ENCODE data around the gene SLC35F1. TPM values are rescaled to one million over a fixed set of nuclear protein-coding genes. Genes with fewer than 3 reads are reported as not detected.

The SLC35F1 gene
- total RNA-seq, 1 experiment from 2014 or later, result 0.05 TPM

DNA sequence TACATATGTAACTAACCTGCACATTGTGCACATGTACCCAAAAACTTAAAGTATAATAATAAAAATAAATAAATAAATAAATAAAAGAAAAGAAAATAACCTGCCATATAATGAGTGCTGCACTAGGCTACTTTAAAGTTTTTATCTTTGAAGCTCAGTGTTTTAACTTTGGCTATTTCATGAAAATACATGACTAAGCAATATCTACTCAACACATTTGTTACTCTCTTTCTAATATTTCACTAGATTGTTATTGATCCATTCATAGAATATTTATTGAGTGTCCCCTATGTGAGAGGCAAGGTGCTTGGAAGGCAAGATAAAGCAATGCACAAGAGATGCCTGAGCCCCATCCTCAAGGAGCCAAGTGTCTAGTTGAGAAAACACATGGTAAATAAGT is 221.7 kb downstream of the SLC35F1 start:
- Histone ChIP-seq H3K36me3 (no peaks in the 10 kb centered on the region), H3K27ac (no peak overlapping the region), H3K27me3 (replicated peaks) (0 out of 2 replicates have a peak, but pooled peaks cover 3% of the 10 kb centered on the region), H3K4me3 (no peak overlapping the region), H3K9me3 (replicated peaks) (no peaks in the 10 kb centered on the region), H3K4me1 (replicated peaks) (no peaks in the 10 kb centered on the region)
- DNase-seq (ENCODE audit: low read depth in 1 of 2, low spot score in 2 of 2), result no peak

DNA sequence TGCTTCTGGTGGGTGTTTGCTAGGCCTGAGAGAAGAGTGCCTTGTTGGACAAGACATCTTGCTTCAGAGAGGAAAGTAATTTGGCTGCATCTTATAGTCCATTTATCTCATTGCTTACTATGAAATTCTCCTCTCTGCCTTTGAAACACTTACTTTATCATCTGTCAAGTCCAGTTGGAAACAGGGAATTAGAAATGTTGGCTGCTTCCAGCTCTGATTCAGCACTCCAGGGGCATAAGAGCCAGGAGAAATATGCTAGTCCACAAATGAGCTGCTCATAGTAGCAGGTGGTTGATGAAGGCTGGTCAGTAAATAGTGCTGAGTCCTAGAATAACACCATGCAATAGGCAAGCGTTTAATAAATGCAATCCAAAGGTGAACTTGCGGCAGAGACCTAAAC is 227.1 kb downstream of the SLC35F1 start:
- no peak for DNase-seq (ENCODE audit: low read depth in 1 of 2, low spot score in 2 of 2)
- no peaks in the 10 kb centered on the region for H3K9me3 ChIP-seq (replicated peaks)

DNA sequence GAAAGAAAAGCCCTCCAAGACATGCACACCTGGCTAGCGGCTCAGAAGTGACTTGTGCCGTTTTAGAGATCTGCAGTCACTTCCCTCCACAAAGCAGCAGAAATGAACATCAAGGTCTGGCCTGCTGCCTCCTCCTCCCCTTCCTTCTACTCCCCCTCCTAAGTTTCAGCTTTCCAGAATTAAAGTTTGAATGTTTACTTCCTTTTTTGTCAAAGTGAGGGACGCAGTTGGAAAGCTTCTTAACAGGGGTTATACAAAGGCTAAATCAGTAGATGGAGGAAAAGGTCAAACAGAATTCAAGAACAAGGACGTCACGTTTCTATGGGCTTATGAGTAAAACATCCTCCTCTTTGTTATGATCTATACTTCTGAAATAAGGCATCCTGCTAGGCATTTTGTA is 227.7 kb downstream of the SLC35F1 start:
- no peak for DNase-seq (ENCODE audit: low read depth in 1 of 2, low spot score in 2 of 2)

More for the DNA sequence above, 227.1 kb downstream of the SLC35F1 start:
- Histone ChIP-seq H3K36me3 (no peaks in the 10 kb centered on the region), H3K4me3 (no peak overlapping the region), H3K27me3 (replicated peaks) (0 out of 2 replicates have a peak, but pooled peaks cover 3% of the 10 kb centered on the region), H3K27ac (no peak overlapping the region), H3K4me1 (replicated peaks) (no peaks in the 10 kb centered on the region)

DNA sequence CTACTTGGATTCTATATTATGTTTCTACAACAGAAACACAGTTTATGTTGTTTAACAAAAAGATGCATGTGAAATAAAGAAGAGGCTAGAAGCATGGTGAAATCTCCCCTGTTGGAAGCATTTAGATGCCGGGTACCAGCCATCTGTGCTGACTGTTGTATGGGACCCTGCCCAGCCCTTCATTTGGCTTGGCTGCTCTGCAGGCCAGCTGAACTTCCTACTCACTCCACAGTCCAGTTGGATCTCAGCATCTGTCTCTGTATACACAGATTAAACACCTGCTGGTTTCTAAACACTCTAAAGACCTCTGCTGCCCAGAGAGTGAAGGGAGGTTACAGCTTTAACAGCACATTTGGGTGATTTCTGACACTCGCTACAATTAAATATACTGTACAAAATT is 228.3 kb downstream of the SLC35F1 start:
- H3K4me3 ChIP-seq, result no peak overlapping the region
- 0 out of 2 replicates have a peak, but pooled peaks cover 3% of the 10 kb centered on the region for H3K27me3 ChIP-seq (replicated peaks)
- H3K4me1 ChIP-seq (replicated peaks), result no peaks in the 10 kb centered on the region
- DNase-seq (ENCODE audit: low read depth in 1 of 2, low spot score in 2 of 2), result no peak
- no peak overlapping the region for H3K27ac ChIP-seq
- no peaks in the 10 kb centered on the region for H3K9me3 ChIP-seq (replicated peaks)
- no peaks in the 10 kb centered on the region for H3K36me3 ChIP-seq

More for the DNA sequence above, 227.7 kb downstream of the SLC35F1 start:
- Histone ChIP-seq H3K27ac (no peak overlapping the region), H3K27me3 (replicated peaks) (0 out of 2 replicates have a peak, but pooled peaks cover 3% of the 10 kb centered on the region), H3K9me3 (replicated peaks) (no peaks in the 10 kb centered on the region), H3K4me1 (replicated peaks) (no peaks in the 10 kb centered on the region), H3K36me3 (no peaks in the 10 kb centered on the region), H3K4me3 (no peak overlapping the region)

DNA sequence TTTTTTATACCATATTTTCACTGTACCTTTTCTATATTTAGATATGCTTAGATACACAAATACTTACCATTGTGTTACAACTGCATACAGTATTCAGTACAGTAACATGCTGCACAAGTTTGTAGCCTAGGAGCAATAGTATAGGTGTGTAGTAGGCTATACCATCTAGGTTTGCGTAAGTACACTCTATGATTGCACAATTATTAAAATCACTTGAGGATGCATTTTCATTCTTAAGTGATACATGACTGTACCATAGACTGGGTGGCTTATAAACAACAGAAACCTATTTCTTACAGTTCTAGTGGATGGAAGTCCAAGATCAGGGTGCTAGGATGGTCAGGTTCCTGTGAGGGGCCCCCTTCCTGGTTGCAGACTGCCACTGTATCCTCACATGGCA is 234.1 kb downstream of the SLC35F1 start:
- DNase-seq (ENCODE audit: low read depth in 1 of 2, low spot score in 2 of 2), result no peak
- H3K36me3 ChIP-seq, result no peaks in the 10 kb centered on the region
- H3K27me3 ChIP-seq (replicated peaks), result no peaks in the 10 kb centered on the region
- no peak overlapping the region for H3K27ac ChIP-seq
- no peaks in the 10 kb centered on the region for H3K4me1 ChIP-seq (replicated peaks)
- H3K4me3 ChIP-seq, result no peak overlapping the region
- no peaks in the 10 kb centered on the region for H3K9me3 ChIP-seq (replicated peaks)

DNA sequence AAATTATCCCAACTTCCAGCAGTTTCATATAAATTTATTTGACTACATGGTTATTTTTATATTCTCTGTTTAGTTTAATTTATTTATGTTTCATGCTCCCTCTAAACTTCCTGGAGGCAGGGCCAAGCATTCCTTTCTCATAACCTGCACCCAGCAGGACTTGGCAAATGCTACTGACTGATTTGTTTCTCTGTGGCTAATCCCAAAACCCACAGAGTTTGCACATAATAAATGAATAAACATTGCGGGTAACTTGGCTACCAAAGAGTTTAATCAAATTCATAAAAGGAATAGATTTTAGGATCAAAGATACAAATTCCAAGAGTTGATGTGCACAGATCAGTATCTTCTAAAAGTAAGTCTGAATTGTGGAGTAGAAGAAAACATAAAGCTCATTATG is 239.5 kb downstream of the SLC35F1 start:
- no peaks in the 10 kb centered on the region for H3K4me1 ChIP-seq (replicated peaks)
- H3K4me3 ChIP-seq, result no peak overlapping the region
- no peak overlapping the region for H3K27ac ChIP-seq
- H3K27me3 ChIP-seq (replicated peaks), result 0 out of 2 replicates have a peak, but pooled peaks cover 2% of the 10 kb centered on the region
- no peaks in the 10 kb centered on the region for H3K9me3 ChIP-seq (replicated peaks)
- no peak for DNase-seq (ENCODE audit: low read depth in 1 of 2, low spot score in 2 of 2)
- H3K36me3 ChIP-seq, result no peaks in the 10 kb centered on the region

DNA sequence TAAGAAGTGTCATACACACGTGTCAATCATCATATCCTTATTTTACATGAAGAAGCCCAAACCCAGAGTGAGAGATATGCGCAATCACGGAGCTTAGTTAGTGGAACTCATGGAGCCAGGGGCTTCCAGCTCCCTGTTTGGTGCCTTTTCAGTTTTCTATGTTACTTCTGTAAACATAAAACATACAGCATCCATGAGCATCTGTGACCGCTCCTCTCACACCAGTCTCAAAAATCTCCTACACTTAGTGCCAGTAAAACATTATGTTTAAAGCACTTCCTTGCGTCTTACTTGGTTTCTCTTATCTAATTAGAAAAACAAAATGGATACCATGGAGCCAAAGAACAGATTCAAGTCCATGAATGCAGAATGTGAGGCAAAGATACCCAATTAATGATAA is 240.4 kb downstream of the SLC35F1 start:
- H3K36me3 ChIP-seq, result no peaks in the 10 kb centered on the region
- no peaks in the 10 kb centered on the region for H3K4me1 ChIP-seq (replicated peaks)
- H3K27ac ChIP-seq, result no peak overlapping the region

DNA sequence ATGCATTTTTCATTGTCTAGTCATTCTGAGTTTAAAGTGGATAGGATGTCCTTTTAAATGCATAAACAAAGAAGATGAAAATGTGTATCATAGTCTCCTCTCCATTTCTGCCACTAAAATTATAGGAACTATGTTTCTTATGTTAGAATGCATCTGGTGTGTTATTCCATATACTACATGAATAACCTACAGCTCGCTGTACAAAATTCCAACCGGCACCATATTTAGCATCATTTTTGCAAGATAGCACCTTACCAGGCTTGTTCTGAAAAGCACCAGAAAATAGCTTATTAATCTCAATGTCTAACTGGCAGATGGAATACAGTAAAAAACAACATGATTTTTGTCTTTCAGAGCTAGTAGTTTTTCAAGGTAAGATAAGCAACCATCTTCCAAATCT is 241.5 kb downstream of the SLC35F1 start:
- Histone ChIP-seq H3K27ac (no peak overlapping the region), H3K27me3 (replicated peaks) (0 out of 2 replicates have a peak, but pooled peaks cover 2% of the 10 kb centered on the region), H3K4me1 (replicated peaks) (no peaks in the 10 kb centered on the region), H3K9me3 (replicated peaks) (no peaks in the 10 kb centered on the region), H3K36me3 (no peaks in the 10 kb centered on the region), H3K4me3 (no peak overlapping the region)
- no peak for DNase-seq (ENCODE audit: low read depth in 1 of 2, low spot score in 2 of 2)

More for the DNA sequence above, 240.4 kb downstream of the SLC35F1 start:
- Histone ChIP-seq H3K9me3 (replicated peaks) (no peaks in the 10 kb centered on the region), H3K27me3 (replicated peaks) (0 out of 2 replicates have a peak, but pooled peaks cover 2% of the 10 kb centered on the region), H3K4me3 (no peak overlapping the region)
- no peak for DNase-seq (ENCODE audit: low read depth in 1 of 2, low spot score in 2 of 2)

DNA sequence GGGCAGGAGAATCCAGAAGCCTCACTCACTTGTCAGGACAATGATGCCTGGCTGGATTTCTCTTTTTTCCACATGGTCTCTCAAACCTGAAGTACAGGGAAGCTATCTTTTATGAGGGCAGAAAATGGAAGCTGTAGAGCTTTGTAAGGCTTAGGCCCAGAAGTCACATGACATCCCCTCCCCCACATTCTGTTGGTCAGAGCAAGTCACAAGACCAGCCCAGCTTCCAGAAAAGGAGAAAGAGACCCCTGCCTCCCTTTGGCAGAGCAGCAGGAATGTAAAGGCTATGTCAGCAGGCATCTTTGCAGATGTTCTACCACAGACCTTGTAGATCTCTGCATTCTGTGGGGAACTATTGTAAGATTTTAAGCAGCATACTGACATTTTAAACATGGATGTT is 245.5 kb downstream of the SLC35F1 start:
- no peak overlapping the region for H3K4me3 ChIP-seq
- 0 out of 2 replicates have a peak, but pooled peaks cover 2% of the 10 kb centered on the region for H3K27me3 ChIP-seq (replicated peaks)
- no peak for DNase-seq (ENCODE audit: low read depth in 1 of 2, low spot score in 2 of 2)

DNA sequence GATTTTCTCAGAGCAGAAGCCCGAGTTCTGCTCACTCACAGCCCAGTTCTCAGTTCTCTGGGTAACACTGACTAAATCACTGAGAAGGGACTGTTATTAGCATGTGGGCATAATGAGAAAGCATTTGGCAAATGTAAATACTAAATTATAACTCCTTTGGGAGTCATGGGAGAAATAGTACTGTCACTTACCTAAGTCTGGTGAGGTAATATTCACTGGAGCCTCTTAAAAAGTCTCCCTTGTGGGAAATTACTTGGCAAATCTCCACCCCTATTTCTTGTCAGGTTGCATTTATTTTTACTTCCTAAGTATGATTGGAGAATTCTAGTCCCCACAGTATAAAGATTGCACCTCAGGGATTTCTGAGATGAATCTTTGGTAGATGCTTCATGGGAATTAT is 254.3 kb downstream of the SLC35F1 start:
- no peak overlapping the region for H3K27ac ChIP-seq
- no peaks in the 10 kb centered on the region for H3K36me3 ChIP-seq

More for the DNA sequence above, 245.5 kb downstream of the SLC35F1 start:
- no peaks in the 10 kb centered on the region for H3K36me3 ChIP-seq
- H3K4me1 ChIP-seq (replicated peaks), result no peaks in the 10 kb centered on the region
- H3K27ac ChIP-seq, result no peak overlapping the region
- H3K9me3 ChIP-seq (replicated peaks), result no peaks in the 10 kb centered on the region

DNA sequence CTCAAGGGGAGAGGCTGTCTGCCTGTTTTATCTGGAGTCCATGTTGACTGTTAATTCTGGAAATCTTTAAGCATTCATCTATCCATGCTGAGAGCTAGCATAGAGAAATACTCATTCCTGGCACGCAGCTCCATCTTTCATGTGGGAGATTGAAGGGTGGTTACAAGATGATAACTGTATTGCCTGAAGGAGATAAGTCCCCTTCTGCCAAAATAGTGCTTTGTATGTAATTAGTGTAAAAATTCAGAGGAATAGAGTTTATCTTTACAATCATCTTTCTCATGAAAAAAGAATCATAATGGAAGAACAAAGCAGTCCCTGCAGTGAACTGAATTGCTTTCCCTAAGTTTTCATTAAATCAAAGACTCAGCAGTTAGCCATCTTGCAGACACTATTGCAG is 256.5 kb downstream of the SLC35F1 start:
- no peak for DNase-seq (ENCODE audit: low read depth in 1 of 2, low spot score in 2 of 2)
- Histone ChIP-seq H3K9me3 (replicated peaks) (no peaks in the 10 kb centered on the region; the same call in 1 of the 2 replicates), H3K4me1 (replicated peaks) (no peaks in the 10 kb centered on the region), H3K27ac (no peak overlapping the region), H3K36me3 (no peaks in the 10 kb centered on the region), H3K27me3 (replicated peaks) (0 out of 2 replicates have a peak, but pooled peaks cover 6% of the 10 kb centered on the region), H3K4me3 (no peak overlapping the region)

More for the DNA sequence above, 254.3 kb downstream of the SLC35F1 start:
- no peaks in the 10 kb centered on the region for H3K9me3 ChIP-seq (replicated peaks)
- no peak for DNase-seq (ENCODE audit: low read depth in 1 of 2, low spot score in 2 of 2)
- no peak overlapping the region for H3K4me3 ChIP-seq
- no peaks in the 10 kb centered on the region for H3K27me3 ChIP-seq (replicated peaks)
- no peaks in the 10 kb centered on the region for H3K4me1 ChIP-seq (replicated peaks)

DNA sequence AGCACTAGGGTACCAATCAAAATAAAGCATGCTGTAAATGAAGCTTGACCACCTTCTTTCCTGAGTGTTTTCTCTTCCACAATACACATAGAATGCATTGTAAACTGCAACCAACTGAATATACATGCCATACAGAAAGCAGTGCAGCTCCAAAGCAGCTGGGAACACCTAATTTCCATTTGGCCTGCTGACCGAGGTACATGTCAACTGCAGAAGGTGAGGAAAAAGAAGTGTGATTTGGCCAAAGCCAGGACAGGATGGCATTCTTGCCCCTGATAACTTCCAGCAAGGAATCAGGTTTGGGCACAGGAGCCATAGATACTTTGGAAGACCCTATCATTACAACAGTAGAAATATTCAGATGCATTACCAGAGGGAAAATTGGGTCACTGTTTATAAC is 258.4 kb downstream of the SLC35F1 start:
- no peak for DNase-seq (ENCODE audit: low read depth in 1 of 2, low spot score in 2 of 2)
- Histone ChIP-seq H3K27me3 (replicated peaks) (0 out of 2 replicates have a peak, but pooled peaks cover 8% of the 10 kb centered on the region), H3K27ac (no peak overlapping the region), H3K36me3 (no peaks in the 10 kb centered on the region), H3K4me1 (replicated peaks) (no peaks in the 10 kb centered on the region), H3K9me3 (replicated peaks) (no peaks in the 10 kb centered on the region; the same call in 1 of the 2 replicates), H3K4me3 (no peak overlapping the region)

DNA sequence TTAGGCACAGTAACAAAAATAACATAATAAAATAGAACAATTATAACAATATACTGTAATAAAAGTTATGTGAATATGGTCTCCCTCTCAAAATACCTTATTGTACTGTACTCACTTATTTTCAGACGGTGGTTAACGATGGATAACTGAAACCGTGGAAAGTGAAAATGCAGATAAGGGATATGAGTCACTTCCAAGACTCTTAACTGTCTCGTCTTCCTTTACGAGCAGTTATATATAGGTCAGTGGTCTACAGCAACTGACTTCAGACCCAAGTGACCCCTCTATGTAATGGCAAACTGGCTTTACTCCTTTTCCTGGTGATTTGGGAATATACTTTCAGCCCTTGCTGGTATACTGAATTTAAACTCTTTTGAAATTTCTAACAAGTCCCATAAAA is 261.4 kb downstream of the SLC35F1 start:
- no peaks in the 10 kb centered on the region; the same call in 1 of the 2 replicates for H3K9me3 ChIP-seq (replicated peaks)
- no peak for DNase-seq (ENCODE audit: low read depth in 1 of 2, low spot score in 2 of 2)
- H3K27me3 ChIP-seq (replicated peaks), result 0 out of 2 replicates have a peak, but pooled peaks cover 8% of the 10 kb centered on the region
- no peak overlapping the region for H3K27ac ChIP-seq
- H3K4me1 ChIP-seq (replicated peaks), result no peaks in the 10 kb centered on the region
- no peak overlapping the region for H3K4me3 ChIP-seq
- H3K36me3 ChIP-seq, result no peaks in the 10 kb centered on the region

DNA sequence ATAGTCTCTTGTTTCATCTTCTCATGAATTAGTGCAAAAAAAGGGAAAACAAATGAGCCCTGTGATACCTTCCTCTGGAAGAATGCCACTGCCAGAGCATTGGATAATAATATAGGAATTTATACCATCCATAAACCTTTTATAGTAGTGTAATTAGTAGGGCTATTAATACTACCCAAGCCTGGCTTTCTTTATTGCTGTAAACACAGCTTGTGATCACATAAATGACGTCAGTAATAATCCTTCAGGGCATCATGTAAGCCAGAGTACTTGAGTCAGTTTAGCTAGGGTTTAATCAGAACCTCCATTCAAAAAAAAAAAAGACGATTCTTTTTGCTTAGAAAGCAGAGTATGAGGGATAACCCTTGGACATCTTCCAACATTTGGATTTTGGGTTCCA is 264.8 kb downstream of the SLC35F1 start:
- Histone ChIP-seq H3K4me3 (no peak overlapping the region), H3K36me3 (no peaks in the 10 kb centered on the region), H3K9me3 (replicated peaks) (no peaks in the 10 kb centered on the region; the same call in 1 of the 2 replicates), H3K27ac (no peak overlapping the region), H3K27me3 (replicated peaks) (0 out of 2 replicates have a peak, but pooled peaks cover 8% of the 10 kb centered on the region), H3K4me1 (replicated peaks) (no peaks in the 10 kb centered on the region)
- DNase-seq (ENCODE audit: low read depth in 1 of 2, low spot score in 2 of 2), result no peak

DNA sequence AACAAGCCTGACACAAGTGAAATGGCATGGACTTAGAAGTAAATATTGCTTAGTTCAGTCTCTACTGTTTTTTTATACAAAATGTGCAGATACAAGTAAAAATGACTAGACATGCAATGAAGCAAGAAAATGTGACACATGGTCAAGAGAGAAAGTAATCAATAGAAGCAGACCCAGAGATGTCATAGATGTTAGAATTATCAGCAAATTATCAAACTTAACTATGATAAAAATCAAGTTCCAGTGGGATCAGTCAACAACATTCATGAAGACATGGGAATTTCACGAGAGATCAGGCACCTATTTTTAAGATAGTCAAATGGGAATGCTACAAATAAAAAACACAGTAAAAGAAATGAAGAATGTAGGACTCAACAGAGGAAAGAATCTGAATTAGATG is 267.0 kb downstream of the SLC35F1 start:
- no peaks in the 10 kb centered on the region for H3K36me3 ChIP-seq
- no peak for DNase-seq (ENCODE audit: low read depth in 1 of 2, low spot score in 2 of 2)

More for the DNA sequence above, 267.0 kb downstream of the SLC35F1 start:
- Histone ChIP-seq H3K27me3 (replicated peaks) (no peaks in the 10 kb centered on the region), H3K4me1 (replicated peaks) (no peaks in the 10 kb centered on the region), H3K4me3 (no peak overlapping the region), H3K27ac (no peak overlapping the region), H3K9me3 (replicated peaks) (no peaks in the 10 kb centered on the region)
